Measurements from ENCODE around the gene S100A12.

S100A12 gene

GRCh38 chr1:153389973-153390879, 14.8 kb upstream of the S100A12 start:
- H3K4me3 ChIP-seq (ENCODE audit: low read length), result no peak overlapping the region
- TF ChIP-seq ZNF274 (IDR thresholded peaks at IDR 0.05; ENCODE audit: low read depth, low read length), result no peak

GRCh38 chr1:153389401-153389800, 14.0 kb upstream of the S100A12 start:
- no peak for TF ChIP-seq ZNF274 (IDR thresholded peaks at IDR 0.05; ENCODE audit: low read depth, low read length)
- no peak overlapping the region for H3K4me3 ChIP-seq (ENCODE audit: low read length)

- TF ChIP-seq ZNF274 (IDR thresholded peaks at IDR 0.05; ENCODE audit: low read depth, low read length), result no peak
- H3K4me3 ChIP-seq (ENCODE audit: low read length), result no peak overlapping the region
Measured at GRCh38 chr1:153387785-153388184, 12.4 kb upstream of the S100A12 start.

DNA sequence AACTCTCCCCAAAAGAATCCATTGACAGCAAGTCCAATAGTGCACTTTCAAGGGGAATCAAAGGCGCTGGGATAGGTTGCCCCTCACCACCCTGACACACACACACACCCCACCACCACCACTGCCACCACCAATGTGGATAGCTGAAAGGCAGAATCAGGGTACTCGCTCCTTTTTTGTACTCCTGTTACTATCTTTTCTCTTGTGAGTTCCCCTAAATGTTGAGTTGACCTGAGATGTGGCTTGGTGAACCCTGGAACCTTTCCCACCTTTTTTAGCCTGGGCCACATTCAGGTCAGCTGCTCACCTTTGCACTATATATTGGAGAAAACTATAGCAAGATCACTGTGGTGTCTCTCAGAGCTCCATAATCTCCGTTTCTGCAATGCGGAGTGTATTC, 11.6 kb upstream of the S100A12 start:
- H3K4me3 ChIP-seq (ENCODE audit: low read length), result no peak overlapping the region
- no peak for TF ChIP-seq ZNF274 (IDR thresholded peaks at IDR 0.05; ENCODE audit: low read depth, low read length)

DNA sequence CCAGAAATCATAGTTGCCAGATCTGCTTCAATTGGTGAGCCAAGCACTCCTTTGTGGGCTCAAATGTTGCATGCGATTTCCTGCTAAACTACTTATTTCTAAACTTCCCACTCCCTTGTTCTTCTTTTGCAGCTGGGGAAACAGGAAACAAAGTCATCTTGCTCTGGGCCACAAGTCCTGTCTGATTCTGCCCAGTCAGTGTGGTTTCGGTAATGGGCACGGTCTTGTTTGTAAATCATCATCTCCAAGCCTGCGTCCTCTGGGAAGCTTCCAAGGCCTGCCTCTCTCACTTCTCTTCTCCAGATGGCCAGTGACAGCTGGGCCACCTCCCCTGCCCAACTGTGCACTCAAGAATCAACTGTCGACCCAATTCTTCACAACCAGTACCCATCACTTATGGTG, 11.1 kb upstream of the S100A12 start:
- no peak for TF ChIP-seq ZNF274 (IDR thresholded peaks at IDR 0.05; ENCODE audit: low read depth, low read length)
- no peak overlapping the region for H3K4me3 ChIP-seq (ENCODE audit: low read length)

GRCh38 chr1:153384958-153385580, 9.6 kb upstream of the S100A12 start:
- no peak overlapping the region for H3K4me3 ChIP-seq (ENCODE audit: low read length)
- no peak for TF ChIP-seq ZNF274 (IDR thresholded peaks at IDR 0.05; ENCODE audit: low read depth, low read length)

DNA sequence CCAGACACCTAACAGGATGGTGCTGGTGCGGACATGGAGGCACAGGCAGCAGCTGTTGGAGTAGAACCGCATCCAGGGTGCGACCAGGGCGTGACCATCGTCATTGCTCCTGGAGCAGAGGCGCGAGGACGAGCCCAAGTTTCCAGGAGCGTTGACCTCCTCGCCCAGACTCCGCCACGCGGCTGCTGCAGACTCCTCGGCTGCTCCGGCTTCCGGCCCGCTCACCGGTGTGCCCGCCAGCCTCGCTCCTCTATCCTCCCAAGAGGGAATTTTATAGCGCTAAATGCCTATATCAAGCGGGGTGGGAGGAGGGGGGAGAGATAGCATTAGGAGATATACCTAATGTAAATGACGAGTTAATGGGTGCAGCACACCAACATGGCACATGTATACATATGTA, 5.3 kb upstream of the S100A12 start:
- TF ChIP-seq ZNF274 (IDR thresholded peaks at IDR 0.05; ENCODE audit: low read depth, low read length), result no peak

DNA sequence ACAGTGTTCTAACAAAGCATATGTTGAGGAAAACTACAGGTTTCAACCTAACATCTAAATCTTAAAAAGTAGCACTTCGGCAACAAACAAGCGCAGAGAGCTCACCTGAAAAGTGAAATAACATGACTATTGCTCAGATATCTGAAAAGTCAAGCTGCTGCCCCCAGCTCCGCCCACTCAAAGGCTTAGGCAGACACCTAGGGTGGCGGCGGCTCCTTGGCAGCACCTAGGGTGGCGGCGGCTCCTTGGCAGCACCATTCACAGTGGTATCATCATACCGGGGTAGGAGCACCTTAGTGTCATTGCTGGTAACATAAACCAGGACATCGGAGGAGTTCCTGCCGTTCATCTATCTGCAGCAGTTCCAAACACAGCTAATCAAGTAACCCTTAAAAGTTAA, 4.2 kb upstream of the S100A12 start:
- TF ChIP-seq ZNF274 (IDR thresholded peaks at IDR 0.05; ENCODE audit: low read depth, low read length), result no peak
- no peak overlapping the region for H3K4me3 ChIP-seq (ENCODE audit: low read length)

More for the DNA sequence above, 5.3 kb upstream of the S100A12 start:
- H3K4me3 ChIP-seq (ENCODE audit: low read length), result no peak overlapping the region

DNA sequence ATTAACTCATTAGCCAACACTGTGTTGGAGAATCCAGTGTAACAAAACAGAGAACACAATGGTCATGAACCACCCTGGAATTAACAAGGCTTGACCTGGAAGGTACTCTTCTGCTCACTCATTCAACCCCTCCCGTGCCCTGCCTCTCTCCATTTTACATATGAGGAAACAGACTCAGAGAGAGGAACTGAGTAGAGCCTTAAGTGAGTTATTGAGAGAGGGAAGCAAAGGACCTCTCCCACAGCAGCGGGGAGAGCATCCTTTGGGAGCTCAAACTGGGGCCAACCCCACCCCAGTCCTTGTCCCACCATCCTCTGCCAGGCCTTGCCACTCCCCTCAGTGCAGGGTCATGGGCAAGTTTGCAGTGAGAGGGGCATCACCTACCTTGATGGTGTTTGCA, 1.4 kb downstream of the S100A12 start:
- H3K4me3 ChIP-seq (ENCODE audit: low read length), result no peak overlapping the region
- no peak for TF ChIP-seq ZNF274 (IDR thresholded peaks at IDR 0.05; ENCODE audit: low read depth, low read length)

DNA sequence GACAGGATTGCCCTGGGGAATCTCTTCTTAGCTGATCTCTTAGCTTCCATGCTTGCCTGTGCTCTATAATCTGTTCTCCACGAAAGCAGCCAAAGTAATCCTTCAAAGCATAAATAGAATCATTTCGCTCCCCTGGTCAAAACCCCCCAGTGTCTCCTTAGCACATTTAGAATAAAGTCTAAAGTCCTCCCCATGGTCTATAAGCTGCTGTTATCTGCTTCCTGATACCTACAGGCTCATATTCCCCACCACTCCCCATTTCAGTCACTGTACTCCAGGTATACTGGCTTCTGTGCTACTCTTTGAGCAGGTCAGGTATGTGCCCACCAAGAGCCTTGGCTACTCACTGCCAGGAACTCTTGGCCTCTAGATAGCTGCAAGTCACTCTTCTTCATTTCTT, 2.9 kb downstream of the S100A12 start:
- H3K4me3 ChIP-seq (ENCODE audit: low read length), result no peak overlapping the region
- no peak for TF ChIP-seq ZNF274 (IDR thresholded peaks at IDR 0.05; ENCODE audit: low read depth, low read length)

DNA sequence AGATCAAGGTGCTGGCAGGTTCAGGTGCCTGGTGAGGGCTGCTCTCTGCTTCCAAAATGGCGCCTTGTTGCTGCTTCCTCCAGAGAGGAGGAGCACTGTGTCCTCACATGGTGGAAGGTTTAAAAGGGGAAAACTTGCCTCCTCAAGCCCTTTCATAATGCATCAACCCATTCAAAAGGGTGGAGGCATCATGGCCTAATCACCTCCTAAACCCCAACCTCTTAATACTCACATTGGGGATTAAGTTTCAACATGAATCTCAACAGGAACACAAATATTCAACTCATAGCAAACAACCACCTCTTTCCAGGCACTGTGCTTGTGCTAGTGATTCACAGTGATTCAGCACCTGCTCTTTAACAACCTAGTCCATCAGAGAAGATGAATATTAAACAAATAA, 4.2 kb downstream of the S100A12 start:
- TF ChIP-seq ZNF274 (IDR thresholded peaks at IDR 0.05; ENCODE audit: low read depth, low read length), result no peak
- H3K4me3 ChIP-seq (ENCODE audit: low read length), result no peak overlapping the region

- TF ChIP-seq ZNF274 (IDR thresholded peaks at IDR 0.05; ENCODE audit: low read depth, low read length), result no peak
- H3K4me3 ChIP-seq (ENCODE audit: low read length), result no peak overlapping the region
Measured at GRCh38 chr1:153370146-153370545, 5.3 kb downstream of the S100A12 start.

DNA sequence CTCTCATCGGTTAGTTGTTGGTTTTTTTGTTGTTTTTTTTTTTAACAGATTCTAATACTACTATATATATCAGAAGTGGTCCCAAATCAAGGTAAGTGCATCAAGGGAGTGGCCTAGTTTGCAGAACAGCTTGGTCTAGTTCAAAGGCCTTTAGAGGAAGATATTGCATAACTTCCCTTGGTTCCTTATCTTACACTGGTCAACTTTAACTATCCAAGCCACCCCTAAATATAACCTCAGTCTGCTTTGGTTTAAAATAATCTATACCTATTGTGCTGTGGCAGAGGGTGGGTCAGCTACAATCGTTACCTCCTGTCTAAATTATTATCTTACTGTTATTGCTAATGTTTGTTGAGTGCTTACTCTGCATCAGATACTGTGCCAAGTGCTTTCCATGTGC, 6.9 kb downstream of the S100A12 start:
- no peak overlapping the region for H3K4me3 ChIP-seq (ENCODE audit: low read length)
- no peak for TF ChIP-seq ZNF274 (IDR thresholded peaks at IDR 0.05; ENCODE audit: low read depth, low read length)

DNA sequence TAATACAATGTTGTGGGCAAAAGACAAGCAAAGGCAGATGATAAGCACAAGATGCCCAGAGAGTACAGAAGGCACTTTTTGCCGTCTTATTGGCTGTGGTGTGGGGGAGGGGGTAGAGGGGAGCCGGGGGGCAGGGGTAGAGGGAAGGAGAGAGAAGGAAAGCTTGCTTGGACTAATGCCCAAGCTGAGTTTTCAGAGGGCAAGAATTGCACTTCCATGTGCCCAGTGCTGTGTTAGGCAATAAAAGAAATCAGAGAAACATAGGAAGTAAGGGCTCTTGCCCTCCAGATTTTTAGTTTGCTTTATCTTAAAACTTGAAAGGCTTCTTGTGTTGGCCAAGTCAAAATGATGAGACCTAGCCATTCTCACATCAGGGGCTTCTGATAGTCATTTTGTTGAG, 8.3 kb downstream of the S100A12 start:
- TF ChIP-seq ZNF274 (IDR thresholded peaks at IDR 0.05; ENCODE audit: low read depth, low read length), result no peak
- H3K4me3 ChIP-seq (ENCODE audit: low read length), result no peak overlapping the region

DNA sequence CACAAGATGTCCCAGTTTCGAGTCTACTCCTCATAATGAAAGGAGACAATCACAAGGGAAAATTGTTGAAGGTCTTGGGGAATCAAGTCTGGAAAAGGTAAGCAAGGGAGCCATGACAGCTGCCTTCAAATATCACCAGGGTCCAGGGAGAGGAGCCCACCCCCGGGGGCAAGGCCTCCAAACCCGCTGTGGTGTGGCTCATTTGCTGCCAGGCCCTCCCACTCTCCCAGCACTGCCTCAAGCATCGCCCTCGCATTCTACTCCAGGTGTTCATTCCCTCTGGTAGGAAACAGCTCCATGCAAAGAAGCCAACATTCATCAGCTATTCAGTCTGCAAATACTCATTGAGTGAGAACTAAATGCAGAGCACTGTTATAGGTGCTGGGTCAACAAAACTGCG, 9.2 kb downstream of the S100A12 start:
- no peak overlapping the region for H3K4me3 ChIP-seq (ENCODE audit: low read length)
- TF ChIP-seq ZNF274 (IDR thresholded peaks at IDR 0.05; ENCODE audit: low read depth, low read length), result no peak

Data from GM08714 (cell line).